ENCODE measurements around the gene GPBAR1. TPM values are rescaled to one million over a fixed set of nuclear protein-coding genes. Genes with fewer than 3 reads are reported as not detected.

Gene GPBAR1
- total and polyA plus RNA-seq, 11 donors = 0.52 to 4.7 (median 1.2) TPM

GRCh38 chr2:218269900-218270720 is 9.3 kb downstream of the GPBAR1 start, which contains the start of the genes AAMP and PNKD:
Gene AAMP, minus strand, starts transcription at chr2:218270137. Its CDS starts 51 bp downstream, at chr2:218270086.
Gene PNKD, plus strand, starts transcription at chr2:218270519. Its CDS starts 17 bp downstream, at chr2:218270536.
- TF ChIP-seq CTCF (IDR thresholded peaks at IDR 0.05) (peak in 8 of 12 donors; percentile 26 to 56 (median 36)), POLR2A (IDR thresholded peaks at IDR 0.05) (peak; percentile 15 to 89)
- DNase-seq = peak; percentile 100
- Histone ChIP-seq H3K27ac (peak within 1 kb of the TSS; percentile 71 to 88 (median 80)), H3K4me1 (peaks cover 3 to 60% (median 43%) of the 10 kb centered on the region in 12 donors), H3K9me3 (no peaks in the 10 kb centered on the region), H3K36me3 (peaks cover 0 to 54% (median 47%) of the 10 kb centered on the region in 9 donors), H3K4me3 (peak within 1 kb of the TSS; percentile 54 to 95 (median 87)), H3K27me3 (no peaks in the 10 kb centered on the region)
- intact Hi-C loops (cut with DNase I) = loop anchor here in 8 of 10 donors (1.0 to 10.0 kb wide), 11 partner anchors 17 to 375 kb away; partner anchors contain the start of genes CTDSP1 (in 4 of the 8) and ARPC2 (in 3 of the 8)
- peak; percentile 92 to 96 (median 94) for ATAC-seq
- 0 to 1% (median 0%) methylated on average over 45 to 64 of the region's 64 CpGs for WGBS, 4 donors

GRCh38 chr2:218270721-218271486 is 10.1 kb downstream of the GPBAR1 start:
- Histone ChIP-seq H3K27ac (peak overlapping the region in 11 of 12 donors; percentile 54 to 87 (median 76)), H3K4me3 (peak overlapping the region; percentile 51 to 95 (median 87)), H3K4me1 (peaks cover 3 to 60% (median 43%) of the 10 kb centered on the region in 12 donors), H3K9me3 (no peaks in the 10 kb centered on the region), H3K36me3 (peaks cover 0 to 54% (median 47%) of the 10 kb centered on the region in 9 donors), H3K27me3 (no peaks in the 10 kb centered on the region)
- peak in 2 of 5 donors; percentile 39 to 57 for DNase-seq
- intact Hi-C loops (cut with DNase I) = loop anchor here in 7 of 10 donors (1.0 to 10.0 kb wide), 9 partner anchors 16 to 374 kb away; partner anchors contain the start of genes CTDSP1 (in 4 of the 7) and ARPC2 (in 1 of the 7)
- WGBS, 4 donors = 4 to 6% (median 5%) methylated on average over 20 to 23 of the region's 23 CpGs
- peak in 1 of 4 donors; percentile 0 for ATAC-seq
- no peak for TF ChIP-seq CTCF (IDR thresholded peaks at IDR 0.05)
- no peak for TF ChIP-seq POLR2A (IDR thresholded peaks at IDR 0.05)

GRCh38 chr2:218271487-218271797 is 10.6 kb downstream of the GPBAR1 start:
- intact Hi-C loops (cut with DNase I) = loop anchor here in 6 of 10 donors (2.0 to 10.0 kb wide), 7 partner anchors 15 to 373 kb away; partner anchors contain the start of genes CTDSP1 (in 4 of the 6) and ARPC2 (in 1 of the 6)
- WGBS, 4 donors = 39 to 52% (median 49%) methylated on average over 4 of the region's 4 CpGs
- peak in 1 of 5 donors; percentile 41 for DNase-seq

More at GRCh38 chr2:218271487-218271797, 10.6 kb downstream of the GPBAR1 start:
- H3K36me3 ChIP-seq = peaks cover 0 to 54% (median 47%) of the 10 kb centered on the region in 9 donors
- peak overlapping the region in 9 of 12 donors; percentile 66 to 87 (median 80) for H3K27ac ChIP-seq
- H3K27me3 ChIP-seq = no peaks in the 10 kb centered on the region
- no peaks in the 10 kb centered on the region for H3K9me3 ChIP-seq
- TF ChIP-seq CTCF (IDR thresholded peaks at IDR 0.05) = no peak
- no peak for TF ChIP-seq POLR2A (IDR thresholded peaks at IDR 0.05)
- H3K4me1 ChIP-seq = peaks cover 3 to 60% (median 43%) of the 10 kb centered on the region in 12 donors
- ATAC-seq = no peak
- peak overlapping the region in 9 of 12 donors; percentile 64 to 95 (median 90) for H3K4me3 ChIP-seq

Measured in heart left ventricle (tissue), 16 donors.